HG03342 (cell line): ENCODE data around the gene ARHGAP25.

ENCODE experiments used
- ATAC-seq: cut with Tn5 transposase; IDR thresholded peaks from one replicate; pipeline ENCODE4 v1.9.1; 2021; ENCODE audit warnings: mild to moderate bottlenecking, moderate library complexity; ENCODE audit not compliant: unreplicated experiment

The ARHGAP25 gene

DNA sequence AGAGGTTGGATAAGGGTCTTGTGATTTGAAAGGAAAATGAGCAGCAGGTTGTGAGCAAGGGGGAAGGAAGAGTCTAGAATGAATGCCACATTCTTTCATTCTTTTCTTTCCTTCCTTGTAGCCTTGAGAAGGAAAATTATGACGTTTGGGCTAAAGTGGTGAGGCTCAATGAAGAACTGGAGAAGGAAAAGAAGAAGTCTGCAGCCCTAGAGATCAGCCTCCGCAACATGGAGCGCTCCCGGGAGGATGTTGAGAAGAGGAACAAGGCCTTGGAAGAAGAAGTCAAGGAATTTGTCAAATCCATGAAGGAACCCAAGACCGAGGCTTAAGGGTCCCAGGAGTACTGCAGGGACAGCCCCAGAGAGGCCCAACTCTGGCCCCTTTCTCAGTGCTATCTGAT is 91.3 kb downstream of the ARHGAP25 start:
- ATAC-seq = no peak

DNA sequence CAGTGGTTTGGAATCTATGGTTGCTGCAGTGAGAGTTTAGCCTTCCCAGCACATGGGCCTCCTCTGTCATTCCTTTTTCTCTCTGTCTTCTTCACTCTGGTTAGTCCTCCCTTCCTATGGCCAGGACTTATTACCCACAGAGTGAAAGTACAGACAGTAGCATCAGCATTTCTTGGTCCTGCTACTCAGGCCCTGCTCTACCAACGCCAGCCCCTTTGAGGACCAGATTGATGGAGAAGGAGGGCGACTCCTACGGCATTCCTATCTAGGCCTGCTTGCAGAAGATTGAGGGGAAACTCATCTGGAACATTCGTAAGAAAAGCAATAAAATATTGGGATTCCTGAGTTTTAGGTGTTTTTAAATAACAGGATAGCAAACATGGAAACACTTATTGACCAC is 93.1 kb downstream of the ARHGAP25 start:
- ATAC-seq = no peak

DNA sequence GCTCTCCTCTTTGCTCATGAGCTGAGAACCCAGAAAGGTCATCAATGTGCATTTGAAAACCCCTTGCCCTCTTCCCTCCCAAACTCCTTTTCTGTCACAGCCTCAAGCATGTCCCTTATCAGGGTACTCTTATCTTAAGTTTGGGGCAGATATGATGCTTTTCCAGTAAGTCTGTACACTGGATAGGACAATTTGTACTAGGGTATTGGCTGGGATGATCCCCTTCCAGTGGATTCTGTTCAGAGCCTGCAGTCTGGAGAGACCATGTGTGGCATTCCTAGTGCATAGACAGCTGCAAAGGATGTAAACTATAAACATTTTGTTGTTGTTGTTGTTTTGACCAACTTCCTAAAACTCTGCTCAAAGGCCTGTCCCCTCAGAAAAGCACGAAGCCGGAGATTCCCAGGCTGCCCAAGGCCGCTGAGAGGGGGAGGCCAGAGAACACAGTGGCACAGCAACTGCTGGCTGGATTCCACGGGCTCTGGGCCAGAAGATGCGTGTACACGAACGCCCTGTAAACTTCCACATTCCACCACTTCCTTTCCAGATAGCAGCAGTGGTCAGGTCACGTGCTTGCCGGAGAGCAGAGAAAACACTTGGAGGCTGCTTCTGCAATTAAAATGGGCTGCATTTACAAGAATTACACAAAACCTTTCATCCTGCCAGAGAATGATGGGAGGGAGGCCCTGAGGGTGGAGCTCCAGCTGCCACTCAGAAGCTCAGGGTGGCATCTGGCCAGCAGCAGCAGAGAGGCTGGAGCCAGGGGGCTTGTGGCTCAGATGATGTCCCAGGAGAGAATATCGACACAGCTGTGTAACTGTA is 94.5 kb downstream of the ARHGAP25 start:
- no peak for ATAC-seq

DNA sequence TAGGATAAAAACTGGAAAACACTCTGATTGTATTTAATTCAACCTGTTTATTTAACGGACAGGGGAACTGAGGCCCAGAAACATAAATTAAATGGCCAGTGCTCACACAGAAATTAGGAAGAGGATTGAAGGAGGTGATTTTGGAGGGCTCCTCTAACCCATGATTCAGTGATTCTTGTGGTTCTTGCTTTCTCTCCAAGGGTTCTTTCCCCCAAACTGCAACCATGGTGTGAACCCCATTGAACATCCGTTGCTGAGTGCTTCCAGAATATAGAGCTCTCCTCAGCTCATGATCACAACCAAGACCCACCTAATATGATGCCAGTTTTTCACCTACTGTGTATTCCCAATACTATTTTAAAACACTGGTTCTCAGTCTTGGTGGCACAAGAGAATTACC is 95.1 kb downstream of the ARHGAP25 start:
- ATAC-seq = no peak

DNA sequence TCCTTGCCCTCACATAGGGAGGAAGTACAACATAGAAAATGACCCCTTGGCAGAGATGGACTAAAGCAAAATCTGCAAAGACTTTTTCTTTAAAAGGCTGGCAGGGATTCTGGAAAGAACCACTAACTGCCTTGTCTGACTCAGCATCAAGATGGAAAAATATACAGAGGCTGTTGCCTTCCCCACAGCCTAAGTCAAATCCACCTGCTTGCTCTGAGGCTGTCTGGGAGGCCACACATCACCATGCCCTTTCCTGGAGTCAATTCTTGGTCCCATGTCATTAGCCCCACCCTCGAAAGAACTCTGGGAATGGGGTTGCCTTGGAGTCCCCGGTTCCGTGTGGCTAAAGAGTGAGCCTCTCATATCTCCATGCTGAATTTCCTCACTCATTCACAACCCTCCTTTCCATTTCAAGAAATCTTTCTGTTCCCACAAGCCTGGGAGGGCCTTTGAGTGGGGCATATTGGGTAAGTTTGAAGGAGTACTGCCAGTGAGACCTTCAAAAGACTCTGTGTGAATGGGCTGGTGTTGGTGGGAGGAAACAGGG is 97.1 kb downstream of the ARHGAP25 start:
- ATAC-seq = no peak

DNA sequence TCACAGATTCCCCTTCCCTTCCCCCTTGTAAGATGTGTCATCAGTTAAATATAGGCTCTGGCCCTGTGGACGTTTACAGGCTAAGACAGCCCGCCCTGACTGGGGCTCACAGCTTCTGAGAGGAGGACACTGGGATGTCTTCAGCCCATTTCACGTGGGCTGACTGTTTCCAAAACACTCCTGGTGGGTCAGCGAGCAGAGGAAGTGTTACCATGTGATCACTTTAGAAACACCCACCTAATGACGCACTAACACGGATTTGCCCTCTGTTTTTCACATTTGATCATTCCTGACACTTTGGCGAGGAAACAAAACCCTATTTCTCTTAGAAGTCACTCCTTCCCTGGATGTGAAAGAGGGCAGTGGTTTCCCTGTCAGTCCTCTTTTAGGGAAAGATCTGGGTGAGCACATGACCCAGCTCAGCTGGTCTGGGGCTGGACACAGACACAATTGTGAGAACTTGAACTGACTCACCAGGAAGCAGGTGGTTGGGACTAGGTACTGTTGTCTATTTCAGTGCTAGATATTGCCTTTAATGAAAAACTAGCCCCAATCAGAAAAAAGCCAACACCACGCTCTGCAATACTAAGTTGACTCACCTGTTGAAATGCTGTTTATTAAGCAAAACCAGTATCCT is 97.7 kb downstream of the ARHGAP25 start:
- peak; percentile 57 for ATAC-seq

DNA sequence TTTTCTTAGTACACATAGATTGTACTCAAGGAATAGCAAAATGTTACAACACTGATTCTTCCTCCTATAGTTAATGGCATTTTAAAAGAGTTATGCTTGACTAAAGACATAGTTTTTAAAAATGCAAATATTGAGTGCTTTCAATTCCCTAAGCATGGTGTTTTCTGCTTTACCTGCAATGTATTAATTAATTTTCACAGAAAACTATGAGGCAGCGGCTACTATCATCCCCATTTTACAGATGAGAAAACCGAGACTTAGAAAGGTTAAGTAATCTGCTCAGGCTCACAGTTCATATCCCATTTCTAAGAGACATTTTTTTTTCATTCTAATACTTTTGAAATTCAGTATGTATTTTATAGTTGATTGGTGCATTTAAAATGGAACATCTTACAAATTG is 98.6 kb downstream of the ARHGAP25 start:
- no peak for ATAC-seq

DNA sequence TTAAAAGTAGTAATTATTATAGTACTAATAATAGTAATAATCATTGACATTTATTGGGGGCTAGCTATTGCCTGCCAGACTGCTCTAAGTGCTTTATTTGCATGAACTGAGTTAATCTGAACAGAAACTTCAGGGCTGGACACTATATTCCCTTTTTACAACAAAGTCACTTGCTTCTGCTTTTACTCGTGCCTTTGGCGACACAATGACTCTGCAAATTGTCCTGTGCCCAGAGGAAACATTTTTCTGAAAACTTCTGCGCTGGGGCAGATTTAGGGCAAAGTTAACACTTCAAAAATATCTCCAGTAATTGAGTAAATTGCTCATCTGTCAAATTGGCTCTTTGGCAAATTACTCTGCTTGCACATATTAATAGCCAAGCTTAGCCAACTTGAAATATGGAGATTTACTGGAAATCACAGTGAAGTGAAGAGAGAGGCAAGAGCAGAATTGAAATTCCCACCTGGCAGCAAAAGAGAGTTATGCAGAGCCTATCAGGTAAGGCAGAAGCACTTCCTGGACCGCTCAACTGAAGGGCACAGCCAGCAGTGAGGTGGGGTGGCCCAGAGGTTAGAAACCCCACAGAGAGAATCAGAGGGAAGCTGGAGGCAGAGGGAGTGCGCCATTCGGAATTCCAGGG is 100.2 kb downstream of the ARHGAP25 start:
- no peak for ATAC-seq

DNA sequence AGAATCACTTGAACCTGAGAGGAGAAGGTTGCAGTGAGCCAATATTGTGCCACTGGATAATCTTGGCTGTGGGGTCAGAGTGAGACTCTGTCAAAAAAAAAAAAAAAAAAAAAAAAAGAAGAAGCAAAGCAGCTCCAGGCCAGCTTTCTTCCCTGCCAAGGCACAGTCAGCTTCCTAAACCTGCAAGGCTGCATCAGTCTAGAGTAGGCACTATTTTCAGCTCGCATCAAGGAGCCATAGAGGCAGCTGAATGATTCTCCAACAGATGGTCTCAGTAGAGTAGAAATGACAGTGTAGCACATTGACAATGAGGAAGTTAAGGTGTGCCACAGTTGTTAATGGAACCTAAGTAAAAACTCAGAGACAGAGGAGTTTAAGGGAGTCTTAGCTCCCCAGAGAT is 101.0 kb downstream of the ARHGAP25 start:
- ATAC-seq = no peak

DNA sequence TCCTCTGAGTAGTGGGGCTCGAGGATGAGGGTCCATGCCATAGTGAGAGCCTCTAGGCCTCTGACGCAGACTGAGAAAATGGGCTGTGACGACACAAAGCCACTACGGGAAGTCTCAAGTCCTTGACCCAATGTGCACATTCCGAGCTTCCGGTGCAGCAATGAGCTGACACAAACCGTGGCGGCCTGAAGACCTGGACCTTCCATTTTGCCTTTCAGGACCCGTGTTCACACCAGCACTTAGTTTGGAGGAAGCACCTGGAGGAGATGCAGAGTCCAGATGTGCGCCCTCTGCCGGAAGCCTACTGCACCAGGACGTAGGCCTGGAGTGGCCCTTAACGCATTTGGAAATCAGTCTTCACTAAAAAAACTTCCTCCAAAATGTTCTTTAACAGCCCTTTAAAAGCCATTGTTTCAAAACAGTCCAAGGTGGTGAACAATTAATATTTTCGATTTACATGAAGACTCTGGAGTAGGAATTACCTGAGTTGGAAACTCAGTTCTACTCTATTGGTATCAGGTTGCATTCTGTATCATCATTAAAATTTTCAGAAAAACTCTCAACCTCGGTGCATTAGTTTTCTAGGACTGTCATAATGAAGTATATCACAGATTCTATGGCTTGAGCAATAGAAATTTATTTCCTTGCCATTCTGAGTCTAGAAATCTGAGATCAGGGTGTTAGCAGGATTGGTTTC is 102.7 kb downstream of the ARHGAP25 start:
- ATAC-seq = peak; percentile 58

DNA sequence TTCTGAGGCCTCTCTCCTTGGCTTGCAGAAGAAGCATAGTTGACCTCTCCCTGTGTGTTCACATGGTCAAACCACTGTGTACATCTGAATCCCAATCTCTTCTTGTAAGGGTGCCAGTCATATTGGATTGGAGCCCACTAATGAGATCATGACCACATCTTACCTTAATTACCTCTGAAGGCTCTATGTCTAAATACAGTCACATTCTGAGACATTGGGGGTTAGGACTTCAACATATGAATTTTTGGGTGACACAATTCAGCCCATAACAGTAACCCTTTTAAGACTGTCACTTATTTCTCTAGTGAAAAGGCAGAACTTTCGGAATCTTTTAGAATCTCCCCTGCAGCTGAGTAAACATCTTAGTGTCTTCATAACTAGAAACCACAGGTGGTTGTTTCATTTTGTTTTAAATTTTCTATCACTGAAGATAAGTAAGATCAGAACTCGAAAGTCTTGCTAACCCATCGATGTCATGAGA is 103.3 kb downstream of the ARHGAP25 start:
- ATAC-seq = no peak

DNA sequence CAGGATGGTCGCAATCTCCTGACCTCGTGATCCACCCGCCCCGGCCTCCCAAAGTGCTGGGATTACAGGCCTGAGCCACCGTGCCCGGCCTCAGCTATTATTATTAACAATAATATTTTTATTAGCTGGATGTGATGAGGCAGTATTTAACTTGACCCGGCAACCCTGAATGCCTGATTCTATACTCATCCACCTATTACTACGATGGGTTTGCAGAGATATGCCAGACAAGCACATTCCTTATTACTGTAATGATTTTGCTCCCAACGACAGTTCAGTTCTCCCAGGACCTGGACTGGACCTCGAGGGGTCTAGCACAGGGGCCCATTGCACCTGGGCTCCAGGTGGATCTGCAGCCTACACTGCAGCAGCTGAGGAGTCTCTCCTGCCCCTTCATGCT is 104.0 kb downstream of the ARHGAP25 start:
- no peak for ATAC-seq

DNA sequence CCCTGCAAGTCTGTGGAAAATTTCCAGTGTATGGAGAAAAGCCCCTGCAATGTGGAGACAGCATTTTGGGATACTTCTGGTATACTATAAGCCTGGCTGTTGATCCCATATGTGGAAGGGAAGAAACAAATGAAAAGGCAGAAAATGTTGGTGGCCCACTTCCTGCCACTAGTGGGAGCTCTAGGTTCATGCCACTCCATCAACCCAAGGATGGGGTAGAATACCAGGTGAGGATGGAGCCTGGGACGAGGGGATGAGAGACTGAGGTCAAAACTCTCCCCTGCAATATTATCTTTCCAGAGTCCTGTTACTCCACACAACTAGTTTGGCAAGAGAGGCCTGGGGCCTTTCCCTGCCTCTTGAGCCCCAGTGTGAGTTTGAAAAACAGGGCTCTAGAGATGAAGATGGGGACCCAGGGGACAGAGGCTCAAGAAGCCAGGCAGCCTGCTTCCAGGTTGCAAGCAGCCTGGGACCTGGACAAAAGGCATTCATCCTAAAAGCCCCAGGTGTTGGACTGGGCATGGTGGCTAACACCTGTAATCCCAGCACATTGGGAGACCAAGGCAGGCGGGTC is 104.7 kb downstream of the ARHGAP25 start:
- ATAC-seq = no peak

DNA sequence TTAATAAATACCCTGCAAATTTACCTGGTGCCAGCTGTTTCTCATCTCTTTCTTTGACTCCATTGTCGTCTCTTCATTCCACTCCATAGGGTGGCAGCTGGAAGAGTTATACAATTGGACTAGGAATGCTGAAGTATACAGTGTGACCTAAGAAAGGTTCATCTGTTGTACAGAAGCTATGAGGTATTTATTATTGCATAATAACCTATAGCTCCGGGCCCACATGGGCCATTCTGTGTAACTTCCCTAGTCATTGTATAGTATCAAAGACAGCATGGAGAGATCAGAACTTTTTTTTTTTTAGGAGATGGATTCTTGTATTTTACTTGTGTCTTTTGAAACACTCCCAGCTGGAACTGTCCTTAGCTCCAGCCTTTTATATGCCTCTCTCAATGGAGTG is 110.4 kb downstream of the ARHGAP25 start:
- no peak for ATAC-seq

DNA sequence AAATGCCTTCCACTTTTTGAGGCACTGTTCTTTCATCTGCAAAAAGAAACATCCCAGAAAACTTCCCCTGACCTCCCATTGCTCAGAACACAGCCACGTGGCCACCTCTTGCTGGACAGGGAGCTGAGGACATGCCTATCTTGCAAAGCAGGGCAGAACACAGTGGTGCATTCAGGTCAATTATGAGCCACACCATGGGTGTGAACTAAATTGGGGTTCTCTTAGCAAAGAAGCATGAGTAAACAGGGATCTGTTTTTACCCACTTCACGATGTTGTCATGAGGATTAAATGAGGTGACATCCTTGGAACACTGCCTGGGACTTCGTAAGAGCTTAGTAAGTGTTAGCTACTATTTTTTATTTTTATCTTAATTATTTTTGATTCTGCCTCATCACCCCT is 111.5 kb downstream of the ARHGAP25 start:
- ATAC-seq = no peak

DNA sequence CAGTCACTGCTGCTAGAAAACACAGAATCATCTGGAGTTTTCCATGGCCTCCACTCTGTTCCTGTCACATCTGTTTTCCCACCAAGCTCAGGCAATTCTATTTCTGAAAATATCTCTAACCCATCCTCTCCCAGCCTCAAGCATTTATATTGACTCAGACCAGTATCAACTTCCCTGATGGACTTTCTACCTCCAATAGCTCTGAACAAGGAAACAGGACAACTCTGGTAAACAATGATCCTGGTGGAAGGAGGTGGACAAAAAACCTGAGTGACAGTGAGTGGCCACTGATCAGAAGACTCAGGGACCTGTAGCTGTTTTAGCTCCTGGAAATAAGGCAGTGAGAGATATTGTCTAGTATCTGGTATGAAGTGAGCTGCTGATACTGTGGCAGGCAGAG is 113.1 kb downstream of the ARHGAP25 start:
- no peak for ATAC-seq

DNA sequence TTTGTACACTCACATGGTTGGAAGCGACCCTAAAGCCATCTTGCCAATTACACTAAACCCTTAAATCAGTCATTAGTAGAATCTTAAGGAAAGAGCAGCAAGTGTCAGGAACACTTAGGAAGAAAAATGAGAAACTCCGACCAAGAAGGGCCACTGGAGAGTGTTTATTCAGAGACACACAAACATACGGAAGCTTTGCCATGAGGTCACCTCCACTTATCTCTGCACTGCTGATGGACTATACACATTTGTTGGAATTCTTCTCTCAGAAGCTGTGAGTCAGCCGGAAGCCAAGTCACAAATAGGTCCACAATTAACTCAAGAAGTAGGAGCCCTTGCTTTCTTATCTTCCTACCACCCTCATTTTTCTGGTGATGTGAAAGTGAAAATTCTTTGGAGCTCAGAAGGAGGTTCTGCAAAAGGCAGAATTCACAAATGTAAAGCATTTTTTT is 115.0 kb downstream of the ARHGAP25 start:
- ATAC-seq = no peak

DNA sequence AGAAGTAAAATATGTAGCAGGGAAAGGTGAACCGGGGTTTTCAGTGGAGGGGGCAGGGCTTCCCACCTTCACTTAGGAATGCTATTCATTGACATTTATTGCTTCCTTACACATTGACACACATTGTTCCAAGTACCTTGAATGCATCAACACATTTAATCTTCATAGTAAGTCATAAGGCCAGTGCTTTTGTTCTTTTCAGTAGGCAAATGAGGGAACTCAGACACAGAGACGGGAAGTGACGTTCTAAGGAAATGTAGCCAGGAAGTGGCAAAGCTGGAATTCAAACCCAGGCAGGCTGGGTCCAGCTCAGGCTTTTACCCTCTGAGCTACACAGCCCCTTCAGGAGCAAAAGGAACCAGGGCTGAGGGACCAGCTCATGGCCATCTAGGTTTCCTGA is 115.9 kb downstream of the ARHGAP25 start:
- no peak for ATAC-seq

DNA sequence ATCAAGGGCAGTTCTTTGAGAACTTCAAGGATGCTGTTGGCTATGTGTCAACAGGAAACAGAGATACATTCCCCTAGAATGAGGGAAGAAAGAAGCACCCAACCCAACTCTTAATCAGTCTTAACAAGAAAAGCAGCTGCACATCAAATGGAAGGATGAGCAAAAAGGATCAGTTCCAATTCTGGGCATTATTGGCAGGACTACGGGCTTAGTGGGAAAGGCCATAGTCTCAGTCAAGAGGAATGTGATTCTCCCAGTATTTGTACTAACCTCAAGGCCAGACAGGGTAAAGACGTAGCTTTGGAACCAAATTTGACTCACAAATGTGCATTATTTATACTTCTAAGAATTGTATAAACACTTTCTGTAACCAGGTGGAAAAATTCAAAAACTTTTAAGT is 118.4 kb downstream of the ARHGAP25 start:
- ATAC-seq = no peak

DNA sequence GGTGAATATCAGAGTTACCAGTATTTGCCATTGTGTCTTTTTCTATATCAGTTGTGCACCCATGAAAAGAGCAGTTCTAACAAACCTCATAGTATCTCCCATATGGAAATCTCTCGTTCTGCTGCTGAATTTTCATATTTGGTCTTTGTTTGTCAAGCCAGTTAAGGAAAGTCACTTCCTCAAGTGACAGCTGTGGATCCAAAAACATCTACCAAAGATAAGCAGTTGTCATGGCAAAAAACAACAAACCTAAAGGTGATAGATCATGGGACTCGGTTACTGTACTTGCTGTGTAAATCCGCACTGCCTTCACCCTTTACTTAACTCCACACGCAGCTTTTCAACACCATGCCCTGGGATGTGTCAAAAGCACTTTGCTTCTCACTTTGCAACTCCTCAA is 119.3 kb downstream of the ARHGAP25 start:
- ATAC-seq = no peak

DNA sequence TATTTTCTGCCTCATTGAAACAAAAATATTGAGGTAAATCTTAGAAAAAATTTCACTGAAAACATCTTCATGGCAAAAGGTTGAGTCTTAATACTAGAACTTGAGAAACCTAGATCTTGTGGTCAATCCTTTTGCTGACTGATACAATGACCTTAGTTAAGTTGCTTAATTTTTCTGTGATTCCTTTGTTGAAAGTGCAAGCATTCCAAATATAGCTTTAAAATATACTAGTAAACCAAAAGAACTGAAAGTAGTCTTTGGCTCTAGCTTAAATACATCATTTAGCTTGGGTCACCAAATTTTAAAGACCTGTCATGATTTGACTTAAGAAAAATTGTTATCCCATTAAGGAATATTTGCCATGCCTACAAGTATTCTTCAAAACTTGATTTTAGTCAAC is 119.9 kb downstream of the ARHGAP25 start:
- no peak for ATAC-seq
